H1 (cell line): ENCODE data around the gene ISL2.

Experiments used
- ATF2 ChIP-seq: IDR thresholded peaks from 2 replicates; pipeline ENCODE4 v1.6.1; 2012; ENCODE audit warnings: low read length, inconsistent platforms
- CBX5 ChIP-seq: fragments of 300-800, 300-1000 bp; sonication (generic); IDR thresholded peaks from 2 replicates; pipeline ENCODE4 v1.7.1; 2016; ENCODE audit warnings: antibody characterized with exemption, low read length, low read depth
- CEBPB ChIP-seq: IDR thresholded peaks from 2 replicates; pipeline ENCODE4 v1.6.1; 2012; ENCODE audit warnings: low read depth, low read length
- CTCF ChIP-seq, 3 experiments: IDR thresholded peaks; 1 replicate in 2 of 3; 2 replicates in 1 of 3; pipeline versions ENCODE4 v1.5.1 to v1.6.1; 2011; ENCODE audit warnings: low read length in 3 of 3, mild to moderate bottlenecking in 3 of 3, inconsistent platforms in 2 of 3, low read depth in 1 of 3, moderate library complexity in 1 of 3; ENCODE audit not compliant: insufficient read depth in 1 of 3; ENCODE audit errors: control extremely low read depth in 1 of 3
- EZH2 ChIP-seq: fragments of 200-600 bp; sonication (generic); IDR thresholded peaks from 2 replicates; pipeline ENCODE4 v1.7.1; 2012; ENCODE audit warnings: low read depth, mild to moderate bottlenecking, moderate library complexity, low read length, inconsistent platforms; ENCODE audit not compliant: severe bottlenecking
- JUND ChIP-seq: IDR thresholded peaks from 2 replicates; pipeline ENCODE4 v1.6.1; 2011; ENCODE audit warnings: mild to moderate bottlenecking, improper control_type of control experiment, low read length
- POLR2A ChIP-seq, 2 experiments: IDR thresholded peaks; 1 replicate in 1 of 2; 2 replicates in 1 of 2; pipeline ENCODE4 v1.6.1; 2011; ENCODE audit warnings: low read depth in 2 of 2, low read length in 2 of 2, mild to moderate bottlenecking in 2 of 2; ENCODE audit errors: control extremely low read depth in 1 of 2
- POLR2AphosphoS5 ChIP-seq: IDR thresholded peaks from 2 replicates; pipeline ENCODE4 v1.6.1; 2011; ENCODE audit warnings: low read depth, low read length
- RBBP5 ChIP-seq: IDR thresholded peaks from 2 replicates; pipeline ENCODE4 v1.7.1; 2012; ENCODE audit warnings: low read depth, mild to moderate bottlenecking, inconsistent platforms, low read length, moderate library complexity, borderline replicate concordance
- SP1 ChIP-seq: IDR thresholded peaks from 2 replicates; pipeline ENCODE4 v1.6.1; 2011; ENCODE audit warnings: low read depth, low read length
- SRF ChIP-seq: IDR thresholded peaks from 2 replicates; pipeline ENCODE4 v1.6.1; 2011; ENCODE audit warnings: mild to moderate bottlenecking, low read depth, low read length, moderate library complexity
- TBP ChIP-seq: IDR thresholded peaks from 2 replicates; pipeline ENCODE4 v1.6.1; 2011; ENCODE audit warnings: low read depth, low read length, improper control_type of control experiment
- TCF12 ChIP-seq: IDR thresholded peaks from 2 replicates; pipeline ENCODE4 v1.6.1; 2011; ENCODE audit warnings: low read depth, mild to moderate bottlenecking, low read length

DNA sequence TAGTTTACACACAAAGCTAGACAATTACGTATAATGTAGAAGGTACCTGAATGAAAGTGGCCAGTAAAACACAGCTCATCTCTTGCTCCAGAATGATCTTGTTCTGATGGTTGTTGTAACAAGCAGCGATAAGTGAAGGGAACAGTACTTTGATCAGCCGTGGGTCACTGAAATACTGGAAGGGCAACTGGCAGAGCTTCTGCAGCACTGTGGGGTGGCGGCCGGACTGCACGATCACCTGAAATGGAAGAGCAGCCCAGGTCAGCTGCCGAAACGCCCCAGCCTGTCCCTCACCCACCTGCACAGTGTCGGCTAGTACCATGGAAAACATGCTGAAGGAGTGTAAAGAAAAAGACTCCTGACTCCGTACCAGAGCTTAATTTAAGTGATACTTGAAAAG lies 17.3 kb downstream of the ISL2 start:
- no peak for TF ChIP-seq CTCF (IDR thresholded peaks at IDR 0.05; ENCODE audit: control extremely low read depth in 1 of 3, insufficient read depth in 1 of 3, low read depth in 1 of 3, low read length in 3 of 3)
- no peak for TF ChIP-seq EZH2
- TF ChIP-seq POLR2AphosphoS5: no peak
- no peak for TF ChIP-seq CEBPB
- no peak for TF ChIP-seq TBP
- no peak for TF ChIP-seq RBBP5
- TF ChIP-seq SRF: no peak
- TF ChIP-seq POLR2A (IDR thresholded peaks at IDR 0.05; ENCODE audit: control extremely low read depth in 1 of 2, low read depth in 2 of 2, low read length in 2 of 2): no peak
- TF ChIP-seq SP1: no peak
- no peak for TF ChIP-seq ATF2
- no peak for TF ChIP-seq TCF12
- TF ChIP-seq CBX5: no peak
- TF ChIP-seq JUND: no peak
